ENCODE results near the gene TSC22D1. TPM values are rescaled to one million over a fixed set of nuclear protein-coding genes. Genes with fewer than 3 reads are reported as not detected.

Gene TSC22D1
- total RNA-seq, 1 donor from 2014 or later, result 300 TPM

- DNase-seq (ENCODE audit: low spot score in 2 of 2) (no peak), FAIRE-seq (no peak)
These were observed 186.3 kb downstream of the TSC22D1 start for GRCh38 chr13:44389876-44390275.

GRCh38 chr13:44389060-44389666 lies 187.0 kb downstream of the TSC22D1 start:
- DNase-seq (ENCODE audit: low spot score in 2 of 2) (no peak), FAIRE-seq (no peak)

GRCh38 chr13:44388427-44389059 lies 187.6 kb downstream of the TSC22D1 start:
- FAIRE-seq, result no peak
- DNase-seq (ENCODE audit: low spot score in 2 of 2), result no peak

- FAIRE-seq (no peak), DNase-seq (ENCODE audit: low spot score in 2 of 2) (no peak)
These were observed 189.1 kb downstream of the TSC22D1 start for GRCh38 chr13:44386913-44387556.

- FAIRE-seq (no peak), DNase-seq (ENCODE audit: low spot score in 2 of 2) (no peak)
These were observed 190.3 kb downstream of the TSC22D1 start for GRCh38 chr13:44385847-44386246.

- DNase-seq (ENCODE audit: low spot score in 2 of 2) (no peak), FAIRE-seq (no peak)
These were observed 190.7 kb downstream of the TSC22D1 start for GRCh38 chr13:44385401-44385800.

- no peak for FAIRE-seq
- DNase-seq (ENCODE audit: low spot score in 2 of 2), result no peak
These were observed 191.4 kb downstream of the TSC22D1 start for GRCh38 chr13:44384778-44385177.

GRCh38 chr13:44383945-44384344 lies 192.2 kb downstream of the TSC22D1 start:
- FAIRE-seq (no peak), DNase-seq (ENCODE audit: low spot score in 2 of 2) (no peak)

GRCh38 chr13:44382635-44383145 lies 193.4 kb downstream of the TSC22D1 start:
- DNase-seq (ENCODE audit: low spot score in 2 of 2), result no peak
- FAIRE-seq, result no peak

Other genes starting within 250 kb of the TSC22D1 start
- 26.1 TPM for gene SERP2, start 202.5 kb downstream of the TSC22D1 start, total RNA-seq

All from frontal cortex (tissue), 4 donors.